ENCODE measurements around the gene INPP5E. TPM values are rescaled to one million over a fixed set of nuclear protein-coding genes. Genes with fewer than 3 reads are reported as not detected.

Gene INPP5E
- 11.9 and 13.1 TPM in 2 replicates for total RNA-seq

GRCh38 chr9:136439481-136440408 lies at the start of gene INPP5E:
Gene INPP5E, minus strand, starts transcription at chr9:136439845. Its CDS starts 426 bp downstream, at chr9:136439419.

GRCh38 chr9:136482793-136483588 lies 43.3 kb upstream of the INPP5E start, which contains the start of gene SEC16A:
Gene SEC16A, minus strand, starts transcription at chr9:136483040. Its CDS starts 5,425 bp downstream, at chr9:136477615.

GRCh38 chr9:136410500-136411287 lies 29.0 kb downstream of the INPP5E start, which contains the start of the genes ENTR1 and PMPCA:
Gene ENTR1, minus strand, starts transcription at chr9:136410614. Its CDS starts 217 bp downstream, at chr9:136410397.
Gene PMPCA, plus strand, starts transcription at chr9:136410658. Its CDS starts 11 bp downstream, at chr9:136410669.

GRCh38 chr9:136400038-136400834 lies 39.4 kb downstream of the INPP5E start, which contains the start of gene SNAPC4:
Gene SNAPC4, minus strand, starts transcription at chr9:136400170. Its CDS starts 1,742 bp downstream, at chr9:136398428.

Other genes with a start within 250 kb of the INPP5E start
- gene LHX3, start 234.7 kb downstream of the INPP5E start, total RNA-seq: not detected in 2 replicates
- 10.9 and 11.5 TPM in 2 replicates for gene QSOX2, start 194.0 kb downstream of the INPP5E start, total RNA-seq
- gene CCDC187, start 135.8 kb downstream of the INPP5E start, total RNA-seq: not detected in 2 replicates
- 74.6 and 85.5 TPM in 2 replicates for gene GPSM1, start 112.3 kb downstream of the INPP5E start, total RNA-seq
- gene DNLZ, start 76.1 kb downstream of the INPP5E start, total RNA-seq: 6.0 and 8.8 TPM in 2 replicates
- 2.9 and 3.2 TPM in 2 replicates for gene CARD9, start 66.2 kb downstream of the INPP5E start, total RNA-seq
- 9.0 and 9.1 TPM in 2 replicates for gene SNAPC4, start 39.7 kb downstream of the INPP5E start, total RNA-seq
- 26.2 and 33.1 TPM in 2 replicates for gene ENTR1, start 29.2 kb downstream of the INPP5E start, total RNA-seq
- 36.7 and 37.3 TPM in 2 replicates for gene PMPCA, start 29.2 kb downstream of the INPP5E start, total RNA-seq
- gene SEC16A, start 43.2 kb upstream of the INPP5E start, total RNA-seq: 43.7 and 53.5 TPM in 2 replicates
- 8.4 and 15.1 TPM in 2 replicates for gene NOTCH1, start 106.2 kb upstream of the INPP5E start, total RNA-seq
- gene EGFL7, start 223.1 kb upstream of the INPP5E start, total RNA-seq: 4.5 and 8.1 TPM in 2 replicates
- gene AGPAT2, start 247.6 kb upstream of the INPP5E start, total RNA-seq: 36.0 and 37.6 TPM in 2 replicates